HG02885 (cell line): ENCODE data around the gene PDP2.
"Not testable (repeated sequence)": the region's sequence is repeated elsewhere in the genome, so short reads cannot be mapped to it uniquely, and the experiment has no call there.

ENCODE experiments used
- ATAC-seq: cut with Tn5 transposase; IDR thresholded peaks from one replicate; pipeline ENCODE4 v1.9.1; 2021; ENCODE audit warnings: mild to moderate bottlenecking; ENCODE audit not compliant: unreplicated experiment, poor library complexity

Gene PDP2

GRCh38 chr16:66932076-66932475 is 51.8 kb downstream of the PDP2 start:
- no peak for ATAC-seq

GRCh38 chr16:66933776-66934137 is 53.4 kb downstream of the PDP2 start:
- ATAC-seq = peak; percentile 2

- ATAC-seq = peak; percentile 81
Observed at GRCh38 chr16:66934138-66934838, 54.0 kb downstream of the PDP2 start, which contains the start of gene CIAO2B. TSS of gene CIAO2B (minus strand) at chr16:66934402. CDS start at chr16:66934364, 38 bp downstream.

DNA sequence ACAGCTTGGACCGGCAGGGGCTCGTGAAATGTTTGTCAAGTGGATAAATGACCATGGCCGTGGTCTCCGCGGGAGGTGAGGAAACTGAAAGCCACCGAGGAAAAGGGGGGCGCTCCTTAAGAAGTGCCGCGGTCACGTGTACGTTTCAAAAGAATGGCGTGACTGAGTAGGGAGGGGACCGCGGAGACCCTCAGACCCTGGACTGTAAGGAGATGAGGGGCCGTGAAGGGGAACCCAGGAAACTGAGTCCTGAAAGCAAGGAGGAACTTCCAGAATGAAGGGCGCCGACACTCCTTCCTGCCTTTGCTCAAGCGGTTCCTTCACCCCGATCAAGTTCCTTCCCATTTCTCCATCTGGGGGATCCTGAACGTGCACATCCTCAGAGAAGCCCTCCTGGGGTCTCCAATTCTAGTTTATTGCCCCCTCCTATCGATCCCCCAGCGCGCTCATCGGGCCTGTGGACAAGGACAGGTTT is 54.6 kb downstream of the PDP2 start:
- not testable (repeated sequence) for ATAC-seq

- ATAC-seq = no peak
Observed at GRCh38 chr16:66935314-66936011, 55.1 kb downstream of the PDP2 start, which contains the start of gene CES2. TSS of gene CES2 (plus strand) at chr16:66935516. CDS start at chr16:66935636, 120 bp downstream.

DNA sequence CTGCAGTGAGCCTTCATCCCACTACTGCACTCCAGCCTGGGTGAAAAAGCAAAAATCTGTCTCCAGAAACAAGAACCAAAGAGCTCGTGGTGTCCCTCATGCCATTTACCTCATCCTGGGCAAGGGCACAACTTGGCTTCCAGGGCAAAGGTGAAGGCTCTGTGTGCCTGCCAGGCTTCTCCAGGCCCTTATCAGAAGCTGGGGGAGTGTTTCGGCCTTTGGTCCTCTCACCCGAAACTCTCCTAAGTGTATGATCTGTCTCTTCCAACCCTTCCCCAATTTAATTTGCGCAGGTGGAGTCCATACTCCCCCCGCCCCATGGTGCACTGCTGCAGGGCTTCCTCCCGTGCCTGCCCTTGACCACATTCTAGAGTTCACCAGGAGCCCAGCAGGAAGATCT is 56.1 kb downstream of the PDP2 start:
- ATAC-seq = no peak

DNA sequence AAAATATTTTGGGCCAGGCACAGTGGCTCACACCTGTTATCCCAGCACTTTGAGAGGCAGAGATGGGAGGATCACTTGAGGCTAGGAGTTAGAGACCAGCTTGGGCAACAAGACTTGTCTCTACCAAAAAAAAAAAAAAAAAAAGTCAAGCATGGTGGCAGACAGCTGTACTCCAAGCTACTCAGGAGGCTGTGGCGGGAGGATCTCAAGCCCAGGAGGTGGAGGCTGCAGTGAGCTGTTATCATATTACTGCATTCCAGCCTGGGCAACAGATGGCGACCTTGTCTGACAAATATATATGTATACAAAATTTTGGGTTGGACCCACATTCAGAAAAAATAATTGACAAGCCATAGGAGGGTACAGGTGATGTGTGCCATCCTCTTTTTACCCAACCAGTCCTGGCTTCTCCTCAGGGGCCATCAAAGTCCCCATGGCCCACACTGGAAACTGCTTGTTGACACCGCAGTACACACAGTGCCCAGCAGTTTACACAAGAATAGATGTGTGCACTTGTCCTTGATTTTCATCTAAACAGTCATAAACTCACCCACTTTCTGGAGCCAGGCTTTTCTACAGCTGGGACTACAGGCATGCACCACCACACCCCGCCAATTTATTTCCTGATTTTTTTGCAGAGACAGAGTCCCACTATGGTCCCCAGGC is 56.7 kb downstream of the PDP2 start:
- ATAC-seq = no peak

DNA sequence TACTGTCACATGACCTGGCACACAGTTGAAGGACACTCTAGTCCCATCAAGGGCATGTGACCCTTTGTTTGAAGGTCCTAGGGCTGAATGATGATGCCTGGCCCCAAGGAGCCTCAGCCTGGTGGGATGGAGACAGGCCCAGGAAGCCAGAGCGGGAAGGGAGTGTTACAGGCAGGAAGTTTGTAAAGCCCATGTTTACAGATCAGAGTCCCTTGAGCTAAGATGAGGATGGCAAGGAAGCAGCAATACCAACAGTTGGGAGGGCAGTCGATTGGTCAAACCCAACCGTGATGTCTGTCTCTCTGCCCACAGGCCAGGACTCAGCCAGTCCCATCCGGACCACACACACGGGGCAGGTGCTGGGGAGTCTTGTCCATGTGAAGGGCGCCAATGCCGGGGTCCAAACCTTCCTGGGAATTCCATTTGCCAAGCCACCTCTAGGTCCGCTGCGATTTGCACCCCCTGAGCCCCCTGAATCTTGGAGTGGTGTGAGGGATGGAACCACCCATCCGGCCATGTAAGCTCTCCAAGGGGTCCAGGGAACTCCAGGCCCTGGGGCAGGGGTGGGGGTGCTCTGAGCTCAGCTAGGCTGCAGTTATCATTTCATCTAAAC is 57.5 kb downstream of the PDP2 start:
- ATAC-seq = no peak

- no peak for ATAC-seq
Observed at GRCh38 chr16:66939366-66939765, 59.1 kb downstream of the PDP2 start.

DNA sequence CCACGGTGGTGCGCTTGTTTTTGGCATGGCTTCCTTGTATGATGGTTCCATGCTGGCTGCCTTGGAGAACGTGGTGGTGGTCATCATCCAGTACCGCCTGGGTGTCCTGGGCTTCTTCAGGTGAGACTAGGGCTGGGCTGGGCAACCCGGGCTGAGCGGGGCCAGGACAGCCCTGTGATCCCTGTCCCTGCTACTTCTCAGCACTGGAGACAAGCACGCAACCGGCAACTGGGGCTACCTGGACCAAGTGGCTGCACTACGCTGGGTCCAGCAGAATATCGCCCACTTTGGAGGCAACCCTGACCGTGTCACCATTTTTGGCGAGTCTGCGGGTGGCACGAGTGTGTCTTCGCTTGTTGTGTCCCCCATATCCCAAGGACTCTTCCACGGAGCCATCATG is 59.9 kb downstream of the PDP2 start:
- ATAC-seq = no peak
